Activated CD8-positive, alpha-beta T cell treated with anti-CD3 and anti-CD28 coated beads, Interleukin-2, amount 10 ng/mL, durations not matched to agents 7 days and 5 days (primary cell): ENCODE results near the gene NEB. TPM values are rescaled to one million over a fixed set of nuclear protein-coding genes. Genes with fewer than 3 reads are reported as not detected.
"Not testable (repeated sequence)": the region's sequence is repeated elsewhere in the genome, so short reads cannot be mapped to it uniquely, and the experiment has no call there.

ENCODE experiments used
- ATAC-seq: fragments of 150-1000 bp; cut with Tn5 transposase; one replicate; pipeline ENCODE4 v1.10.0; 2021; ENCODE audit warnings: moderate library complexity
- CTCF ChIA-PET: fragments of 350-600 bp; sonication (Branson Sonifier 250); formaldehyde crosslinking; loops from one replicate; lab custom pipeline; 2021; ENCODE audit warnings: antibody characterized with exemption; lab: Charles Lee
- POLR2A ChIA-PET: fragments of 350-600 bp; sonication (Branson Sonifier 250); formaldehyde crosslinking; loops from one replicate; lab custom pipeline; 2021; ENCODE audit warnings: antibody characterized with exemption; lab: Charles Lee
- DNase-seq: peaks from one replicate; pipeline ENCODE4 v3.0.0-alpha.2; 2020
- H3K27ac Mint-ChIP-seq: one replicate; pipeline ENCODE4 v1.8.0; 2021; ENCODE audit warnings: mild to moderate bottlenecking, mixed read lengths
- H3K27me3 Mint-ChIP-seq: one replicate; pipeline ENCODE4 v1.8.0; 2021; ENCODE audit warnings: low read depth, mixed read lengths
- H3K36me3 Mint-ChIP-seq: one replicate; pipeline ENCODE4 v1.8.0; 2021; ENCODE audit warnings: low read depth, mixed read lengths
- H3K4me1 Mint-ChIP-seq: one replicate; pipeline ENCODE4 v1.8.0; 2021; ENCODE audit warnings: low read depth, mixed read lengths
- H3K4me3 Mint-ChIP-seq: one replicate; pipeline ENCODE4 v1.8.0; 2021; ENCODE audit warnings: mild to moderate bottlenecking, mixed read lengths
- H3K9me3 Mint-ChIP-seq: one replicate; pipeline ENCODE4 v1.8.0; 2022; ENCODE audit warnings: mixed read lengths; ENCODE audit not compliant: insufficient read depth
- total RNA-seq, 2 experiments: library from RNA; stranded (reverse); gene quantifications; one replicate each; pipeline ENCODE4 v1.2.3, GENCODE V29; 2021

The NEB gene
- total RNA-seq, 2 experiments from 2014 or later: 0.31 to 0.40 TPM

DNA sequence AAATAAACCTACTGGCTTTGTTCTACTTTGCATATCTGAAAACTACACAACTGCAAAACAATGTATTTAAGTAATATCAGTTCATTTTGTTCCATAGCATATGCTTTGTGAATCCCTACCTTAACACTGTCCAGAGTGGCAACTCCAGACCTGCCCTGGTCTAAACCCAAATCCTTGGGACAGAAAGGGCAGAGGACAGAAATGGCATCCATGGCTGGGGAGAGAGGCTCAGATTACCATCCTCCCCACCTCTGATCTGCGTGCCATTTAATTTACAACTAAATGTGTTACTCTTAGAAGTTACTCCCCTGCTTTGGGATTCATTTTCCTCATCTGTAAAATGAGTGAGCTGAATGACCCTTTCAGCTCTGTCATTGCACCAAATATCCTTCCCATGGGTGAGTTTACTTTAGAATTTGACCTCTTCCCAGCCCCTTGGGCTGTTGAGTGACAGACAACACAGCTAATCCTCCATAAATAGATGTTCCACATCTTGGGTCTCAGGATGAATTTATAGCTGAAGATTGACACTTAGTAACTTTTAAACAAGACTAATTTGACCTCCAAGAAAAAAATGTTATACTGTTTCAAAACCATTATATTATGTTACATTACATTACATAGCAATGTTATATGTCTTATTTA, 20.1 kb upstream of the NEB start:
- no peaks in the 10 kb centered on the region for H3K4me1 Mint-ChIP-seq
- H3K27me3 Mint-ChIP-seq: no peaks in the 10 kb centered on the region

GRCh38 chr2:151753540-151753939, 19.3 kb upstream of the NEB start:
- Mint-ChIP-seq H3K4me1 (no peaks in the 10 kb centered on the region), H3K9me3 (no peaks in the 10 kb centered on the region), H3K27me3 (no peaks in the 10 kb centered on the region), H3K36me3 (no peaks in the 10 kb centered on the region), H3K4me3 (no peak overlapping the region), H3K27ac (no peak overlapping the region)
- no peak for ATAC-seq
- no peak for DNase-seq
- CTCF ChIA-PET: no interaction called here
- POLR2A ChIA-PET: no interaction called here

More for the DNA sequence above, 20.1 kb upstream of the NEB start:
- POLR2A ChIA-PET: no interaction called here
- CTCF ChIA-PET: no interaction called here
- H3K4me3 Mint-ChIP-seq: no peak overlapping the region
- DNase-seq (no peak), ATAC-seq (no peak)
- no peaks in the 10 kb centered on the region for H3K36me3 Mint-ChIP-seq
- no peaks in the 10 kb centered on the region for H3K9me3 Mint-ChIP-seq
- H3K27ac Mint-ChIP-seq: no peak overlapping the region

- H3K36me3 Mint-ChIP-seq, H3K4me1 Mint-ChIP-seq, CTCF ChIA-PET, H3K4me3 Mint-ChIP-seq, H3K27me3 Mint-ChIP-seq, POLR2A ChIA-PET, H3K9me3 Mint-ChIP-seq, ATAC-seq, DNase-seq, H3K27ac Mint-ChIP-seq: not testable (repeated sequence)
These were observed 11.0 kb upstream of the NEB start for GRCh38 chr2:151745261-151745660.

GRCh38 chr2:151730262-151730975, 3.9 kb downstream of the NEB start:
- H3K9me3 Mint-ChIP-seq: no peaks in the 10 kb centered on the region
- no peak for DNase-seq
- H3K4me3 Mint-ChIP-seq: no peak overlapping the region
- ChIA-PET POLR2A (no interaction called here), CTCF (no interaction called here)
- H3K4me1 Mint-ChIP-seq: no peaks in the 10 kb centered on the region
- H3K27me3 Mint-ChIP-seq: peaks cover 8% of the 10 kb centered on the region
- H3K36me3 Mint-ChIP-seq: no peaks in the 10 kb centered on the region
- no peak for ATAC-seq
- no peak overlapping the region for H3K27ac Mint-ChIP-seq

DNA sequence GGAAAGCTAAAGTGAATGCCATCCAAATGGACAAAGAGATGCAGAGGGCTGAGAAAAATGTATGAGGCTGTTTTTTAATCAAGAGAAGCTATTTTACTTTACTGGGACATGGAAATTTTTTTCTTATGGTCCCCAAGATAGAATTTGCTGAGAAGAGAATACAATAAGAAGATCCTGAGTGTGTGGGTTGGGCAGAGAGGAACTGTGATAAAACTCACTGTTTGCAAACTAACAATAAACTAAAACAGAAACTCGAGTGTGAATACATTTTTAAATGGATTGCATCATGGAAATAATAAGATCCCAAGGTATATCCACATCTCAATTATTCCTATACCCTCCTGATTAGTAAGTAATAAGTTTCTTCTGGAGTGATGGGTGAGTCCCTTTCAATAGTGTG, 4.4 kb downstream of the NEB start:
- no peak for DNase-seq
- H3K27me3 Mint-ChIP-seq: peaks cover 6% of the 10 kb centered on the region
- no peak overlapping the region for H3K27ac Mint-ChIP-seq
- no peak overlapping the region for H3K4me3 Mint-ChIP-seq
- no peak for ATAC-seq
- ChIA-PET POLR2A (no interaction called here), CTCF (no interaction called here)
- no peaks in the 10 kb centered on the region for H3K36me3 Mint-ChIP-seq
- no peaks in the 10 kb centered on the region for H3K9me3 Mint-ChIP-seq
- no peaks in the 10 kb centered on the region for H3K4me1 Mint-ChIP-seq

DNA sequence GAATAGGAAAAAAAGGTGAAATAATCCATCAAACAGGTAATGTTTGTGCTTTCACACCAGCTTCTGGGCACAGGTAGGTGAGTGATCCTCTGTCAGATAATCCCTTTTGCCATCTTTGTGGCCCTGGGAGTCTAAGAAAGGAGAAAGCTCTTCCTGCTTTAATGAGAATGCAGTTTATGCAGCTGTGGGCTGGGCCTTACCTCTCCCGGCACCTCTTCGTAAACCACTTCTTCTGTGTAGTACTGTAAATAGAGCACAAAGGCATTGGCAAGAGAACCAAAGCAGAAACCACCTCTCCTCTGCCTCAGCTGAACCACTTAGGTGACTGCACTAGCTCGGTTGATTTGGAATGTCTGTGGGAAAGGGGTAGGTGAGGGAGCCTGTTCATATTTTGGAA, 4.9 kb downstream of the NEB start:
- H3K36me3 Mint-ChIP-seq: no peaks in the 10 kb centered on the region
- no peaks in the 10 kb centered on the region for H3K9me3 Mint-ChIP-seq
- H3K27me3 Mint-ChIP-seq: peaks cover 6% of the 10 kb centered on the region
- ChIA-PET POLR2A (no interaction called here), CTCF (interaction anchor here (1.0 kb wide), 1 partner anchor 13 kb away, joined by 3 read pairs; no protein-coding TSS in a partner anchor)
- H3K27ac Mint-ChIP-seq: no peak overlapping the region
- DNase-seq (no peak), ATAC-seq (no peak)
- H3K4me3 Mint-ChIP-seq: no peak overlapping the region
- H3K4me1 Mint-ChIP-seq: no peaks in the 10 kb centered on the region

DNA sequence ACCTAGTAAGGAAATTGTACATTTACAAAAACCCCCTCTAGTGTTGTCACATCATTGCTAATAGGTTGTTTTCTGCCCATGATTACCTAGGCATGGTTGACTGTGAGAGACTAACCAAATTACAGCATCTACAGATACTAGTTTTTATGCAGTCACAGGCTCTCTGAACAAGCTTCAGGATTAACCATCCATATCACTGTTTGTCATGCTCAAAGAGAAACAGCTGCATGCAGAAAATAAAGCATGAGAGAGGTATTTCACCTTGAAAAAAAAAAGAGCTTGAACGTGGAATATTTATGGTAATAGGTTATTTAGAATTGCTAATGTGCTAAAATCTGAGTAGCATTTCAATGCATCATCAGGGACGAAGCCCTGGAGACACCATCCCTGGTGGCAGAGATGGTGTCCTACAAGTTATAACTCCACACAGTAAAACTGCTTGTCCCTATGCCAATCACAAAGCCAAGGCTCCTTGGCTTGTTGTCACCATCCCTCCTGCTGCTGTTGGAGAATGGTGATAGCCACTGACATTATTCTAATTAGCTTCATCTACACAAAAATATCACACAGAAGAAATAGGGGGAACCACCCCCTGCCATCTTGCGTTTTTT, 5.4 kb downstream of the NEB start:
- peaks cover 6% of the 10 kb centered on the region for H3K27me3 Mint-ChIP-seq
- no peaks in the 10 kb centered on the region for H3K36me3 Mint-ChIP-seq
- no peaks in the 10 kb centered on the region for H3K9me3 Mint-ChIP-seq
- H3K27ac Mint-ChIP-seq: no peak overlapping the region
- no peak overlapping the region for H3K4me3 Mint-ChIP-seq
- CTCF ChIA-PET: interaction anchor here (1.0 kb wide), 1 partner anchor 12 kb away, joined by 3 read pairs; no protein-coding TSS in a partner anchor
- DNase-seq: no peak
- POLR2A ChIA-PET: no interaction called here
- H3K4me1 Mint-ChIP-seq: no peaks in the 10 kb centered on the region
- ATAC-seq: no peak

DNA sequence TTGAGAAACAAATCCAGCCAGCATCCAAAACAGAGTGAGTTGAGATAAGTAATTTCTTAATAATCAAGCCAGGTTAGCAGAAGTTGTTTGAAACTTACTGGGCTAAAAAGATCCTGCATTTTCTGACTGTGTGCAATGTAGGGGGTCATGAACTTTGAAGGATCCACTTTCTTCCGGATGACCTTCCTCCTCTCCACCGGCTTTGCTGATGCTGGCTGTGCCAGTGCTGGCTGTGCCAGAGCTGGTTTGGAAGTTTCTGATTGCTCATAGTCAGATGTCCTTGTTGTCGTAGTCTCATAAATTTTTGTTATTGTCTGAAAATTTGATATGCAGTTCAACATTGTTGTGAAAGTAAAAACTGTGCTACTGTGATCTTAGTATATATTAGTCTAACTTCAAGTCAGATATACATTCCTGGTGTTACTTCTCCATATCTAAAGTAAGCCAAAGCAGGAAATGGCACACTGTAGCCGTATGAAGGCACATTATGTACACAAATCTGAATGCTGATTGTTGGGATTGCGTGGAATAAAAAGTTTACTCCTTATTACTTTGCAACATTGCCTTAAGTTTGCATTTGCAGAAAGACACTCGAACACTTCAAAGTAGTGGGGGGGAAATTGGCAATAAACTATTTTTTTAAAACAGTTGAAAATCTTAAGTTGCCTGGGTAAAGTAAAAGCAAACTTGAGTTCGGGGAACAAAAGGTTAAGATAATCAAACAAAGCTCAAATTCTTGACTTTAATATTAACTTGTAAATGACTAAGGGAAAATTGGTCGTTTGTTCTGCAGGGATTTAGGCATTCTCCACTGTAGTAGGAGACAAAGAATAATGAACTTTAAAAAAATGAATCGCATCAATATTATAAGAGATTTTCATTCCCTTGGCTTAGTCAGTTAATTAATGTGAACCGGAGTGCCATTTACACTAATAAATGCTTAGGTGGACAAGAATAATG, 6.4 kb downstream of the NEB start:
- no peak for ATAC-seq
- Mint-ChIP-seq H3K4me3 (no peak overlapping the region), H3K9me3 (no peaks in the 10 kb centered on the region), H3K27ac (no peak overlapping the region), H3K4me1 (no peaks in the 10 kb centered on the region), H3K36me3 (no peaks in the 10 kb centered on the region), H3K27me3 (peaks cover 4% of the 10 kb centered on the region)
- no peak for DNase-seq
- ChIA-PET POLR2A (no interaction called here), CTCF (no interaction called here)

- Mint-ChIP-seq H3K4me1 (no peaks in the 10 kb centered on the region), H3K4me3 (no peak overlapping the region), H3K36me3 (no peaks in the 10 kb centered on the region), H3K27me3 (no peaks in the 10 kb centered on the region), H3K9me3 (no peaks in the 10 kb centered on the region), H3K27ac (no peak overlapping the region)
- ChIA-PET CTCF (no interaction called here), POLR2A (no interaction called here)
- ATAC-seq (no peak), DNase-seq (no peak)
These were observed 13.1 kb downstream of the NEB start for GRCh38 chr2:151721161-151721560.

- Mint-ChIP-seq H3K4me3 (no peak overlapping the region), H3K9me3 (no peaks in the 10 kb centered on the region), H3K27ac (no peak overlapping the region), H3K27me3 (no peaks in the 10 kb centered on the region), H3K36me3 (no peaks in the 10 kb centered on the region), H3K4me1 (no peaks in the 10 kb centered on the region)
- no peak for DNase-seq
- POLR2A ChIA-PET: no interaction called here
- CTCF ChIA-PET: no interaction called here
- no peak for ATAC-seq
These were observed 13.8 kb downstream of the NEB start for GRCh38 chr2:151720521-151720920.

GRCh38 chr2:151718796-151719195, 15.5 kb downstream of the NEB start:
- Mint-ChIP-seq H3K27me3 (no peaks in the 10 kb centered on the region), H3K27ac (no peak overlapping the region), H3K4me3 (no peak overlapping the region), H3K36me3 (no peaks in the 10 kb centered on the region), H3K9me3 (no peaks in the 10 kb centered on the region), H3K4me1 (no peaks in the 10 kb centered on the region)
- CTCF ChIA-PET: no interaction called here
- DNase-seq (no peak), ATAC-seq (no peak)
- POLR2A ChIA-PET: no interaction called here
